Vagina (tissue), 2 donors: ENCODE measurements around the gene PKD1L1.

Experiments used
- POLR2AphosphoS5 ChIP-seq, 2 donors: sonication (generic); formaldehyde crosslinking; IDR thresholded peaks; one replicate each; pipeline ENCODE4 v1.9.0; 2017; ENCODE audit warnings: antibody characterized with exemption in 2 of 2, mild to moderate bottlenecking in 2 of 2, low read depth in 1 of 2; ENCODE audit not compliant: insufficient read depth in 1 of 2
- TF ChIP-seq, protein P1 (sequence below), 3 experiments: fragments of 450-650 bp in 2 of 3; fragments of 200-600 bp in 1 of 3; sonication (generic) in 1 of 3; IDR thresholded peaks; one replicate each; pipeline ENCODE4 v1.5.1; 2017 to 2019; ENCODE audit warnings: antibody characterized with exemption in 3 of 3, mild to moderate bottlenecking in 2 of 3, moderate library complexity in 2 of 3

DNA sequence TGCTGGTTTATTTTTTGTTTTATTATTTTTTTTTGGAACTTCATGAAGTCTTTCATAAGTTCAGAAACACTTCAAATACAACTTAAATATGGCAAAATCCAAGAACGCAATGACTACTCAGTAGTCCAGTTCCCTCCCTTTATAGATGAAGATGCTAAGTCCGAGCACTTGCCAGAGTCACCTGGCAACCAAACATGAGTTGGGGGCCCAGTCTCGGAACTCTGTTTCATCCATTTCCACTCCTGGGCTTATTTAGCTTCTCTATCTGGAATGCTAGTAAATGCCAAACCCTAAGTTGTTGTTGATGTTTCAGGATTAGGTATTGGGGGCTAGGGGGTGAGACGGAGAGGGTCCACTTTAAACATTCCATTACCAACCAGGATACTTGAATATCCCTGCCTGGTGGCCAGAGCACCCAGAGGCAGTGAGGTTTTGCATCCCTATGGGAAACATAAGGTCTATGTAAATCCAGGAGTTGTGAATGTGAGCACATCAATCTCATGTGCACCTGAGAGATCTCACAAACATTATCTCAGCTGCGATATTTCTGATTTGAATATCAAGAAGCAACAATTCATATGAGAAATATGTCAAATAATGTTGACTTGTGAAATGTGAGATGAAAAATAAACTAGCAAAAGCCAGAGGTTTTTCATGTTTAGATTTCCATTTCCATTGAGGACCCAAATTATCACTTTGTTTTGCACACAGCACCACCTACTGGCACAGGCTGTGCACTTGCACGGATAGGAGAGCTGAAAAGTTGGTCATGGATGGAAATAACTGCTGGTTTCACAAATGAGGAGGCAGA, 129.3 kb downstream of the PKD1L1 start:
- TF ChIP-seq POLR2AphosphoS5 (IDR thresholded peaks at IDR 0.05; ENCODE audit: insufficient read depth in 1 of 2, low read depth in 1 of 2): no peak
- TF ChIP-seq, protein P1, sequence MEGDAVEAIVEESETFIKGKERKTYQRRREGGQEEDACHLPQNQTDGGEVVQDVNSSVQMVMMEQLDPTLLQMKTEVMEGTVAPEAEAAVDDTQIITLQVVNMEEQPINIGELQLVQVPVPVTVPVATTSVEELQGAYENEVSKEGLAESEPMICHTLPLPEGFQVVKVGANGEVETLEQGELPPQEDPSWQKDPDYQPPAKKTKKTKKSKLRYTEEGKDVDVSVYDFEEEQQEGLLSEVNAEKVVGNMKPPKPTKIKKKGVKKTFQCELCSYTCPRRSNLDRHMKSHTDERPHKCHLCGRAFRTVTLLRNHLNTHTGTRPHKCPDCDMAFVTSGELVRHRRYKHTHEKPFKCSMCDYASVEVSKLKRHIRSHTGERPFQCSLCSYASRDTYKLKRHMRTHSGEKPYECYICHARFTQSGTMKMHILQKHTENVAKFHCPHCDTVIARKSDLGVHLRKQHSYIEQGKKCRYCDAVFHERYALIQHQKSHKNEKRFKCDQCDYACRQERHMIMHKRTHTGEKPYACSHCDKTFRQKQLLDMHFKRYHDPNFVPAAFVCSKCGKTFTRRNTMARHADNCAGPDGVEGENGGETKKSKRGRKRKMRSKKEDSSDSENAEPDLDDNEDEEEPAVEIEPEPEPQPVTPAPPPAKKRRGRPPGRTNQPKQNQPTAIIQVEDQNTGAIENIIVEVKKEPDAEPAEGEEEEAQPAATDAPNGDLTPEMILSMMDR (IDR thresholded peaks at IDR 0.05): peak; percentile 64 to 94 (median 93)
